Activated naive CD8-positive, alpha-beta T cell treated with anti-CD3 and anti-CD28 coated beads, Interleukin-2, amount 50 U/mL, for 24 hours (primary cell): ENCODE data around the gene PHF23.
"Not testable (repeated sequence)": the region's sequence is repeated elsewhere in the genome, so short reads cannot be mapped to it uniquely, and the experiment has no call there.

ENCODE experiments used
- ATAC-seq: fragments of 150-1000 bp; cut with Tn5 transposase; one replicate; pipeline ENCODE4 v1.10.0; 2021
- DNase-seq: peaks from one replicate; pipeline ENCODE4 v3.0.0; 2021
- H3K27ac Mint-ChIP-seq: one replicate; pipeline ENCODE4 v1.8.0; 2021; ENCODE audit warnings: mild to moderate bottlenecking, mixed read lengths
- H3K27me3 Mint-ChIP-seq: one replicate; pipeline ENCODE4 v1.8.0; 2021; ENCODE audit warnings: mixed read lengths
- H3K36me3 Mint-ChIP-seq: one replicate; pipeline ENCODE4 v1.8.0; 2021; ENCODE audit warnings: low read depth, mixed read lengths
- H3K4me1 Mint-ChIP-seq: one replicate; pipeline ENCODE4 v1.8.0; 2021; ENCODE audit warnings: mixed read lengths
- H3K4me3 Mint-ChIP-seq: one replicate; pipeline ENCODE4 v1.8.0; 2021; ENCODE audit warnings: mild to moderate bottlenecking, moderate library complexity, mixed read lengths
- H3K9me3 Mint-ChIP-seq: one replicate; pipeline ENCODE4 v1.8.0; 2021; ENCODE audit warnings: mixed read lengths

The PHF23 gene

GRCh38 chr17:7250695-7251627 is 11.7 kb upstream of the PHF23 start:
- Mint-ChIP-seq H3K27me3 (peaks cover 2% of the 10 kb centered on the region), H3K27ac (peak overlapping the region; percentile 94), H3K4me3 (peak overlapping the region; percentile 99), H3K36me3 (peaks cover 38% of the 10 kb centered on the region), H3K9me3 (no peaks in the 10 kb centered on the region), H3K4me1 (peaks cover 56% of the 10 kb centered on the region)
- ATAC-seq (peak; percentile 2), DNase-seq (peak; percentile 37)

GRCh38 chr17:7249830-7250229 is 10.6 kb upstream of the PHF23 start:
- ATAC-seq (no peak), DNase-seq (no peak)
- Mint-ChIP-seq H3K36me3 (peaks cover 34% of the 10 kb centered on the region), H3K27me3 (peaks cover 2% of the 10 kb centered on the region), H3K4me3 (peak overlapping the region; percentile 99), H3K4me1 (peaks cover 55% of the 10 kb centered on the region), H3K9me3 (no peaks in the 10 kb centered on the region), H3K27ac (peak overlapping the region; percentile 94)

DNA sequence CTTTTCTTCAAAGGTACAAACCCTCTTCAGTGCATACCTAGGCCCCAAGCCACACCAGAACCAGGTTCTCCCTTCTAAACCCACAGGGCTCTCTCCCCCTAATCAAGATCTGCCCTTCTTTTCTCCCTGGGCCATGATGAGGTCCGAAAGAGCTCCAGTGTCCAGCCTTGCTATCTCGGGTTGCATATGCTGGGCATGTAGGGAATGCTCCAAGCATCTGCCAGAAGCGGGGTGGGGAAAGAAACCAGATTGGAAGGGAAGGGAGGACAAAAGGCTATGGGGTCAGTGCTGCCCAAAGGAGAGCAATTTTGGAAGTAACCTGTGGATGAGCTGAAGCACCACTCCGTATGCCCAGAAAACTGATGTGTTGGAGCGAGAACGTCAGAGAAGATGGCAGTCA is 10.0 kb upstream of the PHF23 start:
- H3K4me3 Mint-ChIP-seq: peak overlapping the region; percentile 99
- no peak for DNase-seq
- no peaks in the 10 kb centered on the region for H3K9me3 Mint-ChIP-seq
- peaks cover 35% of the 10 kb centered on the region for H3K36me3 Mint-ChIP-seq
- H3K27ac Mint-ChIP-seq: peak overlapping the region; percentile 77
- peaks cover 2% of the 10 kb centered on the region for H3K27me3 Mint-ChIP-seq
- ATAC-seq: no peak
- peaks cover 52% of the 10 kb centered on the region for H3K4me1 Mint-ChIP-seq

DNA sequence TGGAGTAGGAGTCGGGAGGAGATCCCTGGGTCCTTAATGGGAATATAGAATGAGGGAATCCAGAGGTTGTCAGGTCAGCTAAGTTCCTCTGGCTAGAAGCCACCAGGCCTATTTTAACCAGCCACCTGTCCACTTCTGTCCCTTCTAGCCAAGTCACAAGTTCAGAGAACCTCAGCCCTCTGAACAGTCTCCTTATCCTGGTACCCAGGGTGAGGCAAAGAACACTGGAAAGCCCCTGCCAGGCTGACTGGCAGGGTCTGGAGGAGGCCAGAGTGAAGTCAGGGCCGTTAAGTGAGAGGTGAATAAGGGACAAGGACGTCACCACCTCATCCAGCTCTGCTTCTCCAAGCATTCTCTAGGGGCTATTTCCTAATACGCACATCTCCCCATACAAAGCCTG is 9.5 kb upstream of the PHF23 start:
- no peak for ATAC-seq
- Mint-ChIP-seq H3K4me3 (peak overlapping the region; percentile 99), H3K36me3 (peaks cover 32% of the 10 kb centered on the region), H3K9me3 (no peaks in the 10 kb centered on the region), H3K27ac (peak overlapping the region; percentile 77), H3K27me3 (peaks cover 2% of the 10 kb centered on the region), H3K4me1 (peaks cover 48% of the 10 kb centered on the region)
- no peak for DNase-seq

DNA sequence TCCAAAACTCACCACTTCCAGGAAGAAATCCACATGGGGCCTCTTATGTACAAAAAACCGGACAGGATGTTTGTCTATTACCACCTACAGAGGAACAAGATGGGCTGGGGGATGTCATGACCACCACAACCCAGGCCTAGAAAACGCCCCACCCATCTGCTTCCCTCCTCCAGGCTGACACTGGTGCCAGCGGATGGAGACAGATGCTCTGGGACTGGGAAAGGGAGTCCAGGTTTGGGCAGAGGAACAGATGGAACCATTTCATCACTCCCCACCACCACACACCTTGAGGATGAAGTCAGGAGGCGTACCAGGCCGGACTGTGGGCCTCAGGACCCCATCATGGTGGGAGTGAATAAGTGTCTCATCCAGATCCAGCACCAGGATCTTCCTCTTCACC is 7.5 kb upstream of the PHF23 start:
- Mint-ChIP-seq H3K4me3 (no peak overlapping the region), H3K27ac (no peak overlapping the region), H3K36me3 (peaks cover 31% of the 10 kb centered on the region), H3K9me3 (no peaks in the 10 kb centered on the region), H3K27me3 (peaks cover under 1% of the 10 kb centered on the region), H3K4me1 (peaks cover 41% of the 10 kb centered on the region)
- ATAC-seq (no peak), DNase-seq (no peak)

DNA sequence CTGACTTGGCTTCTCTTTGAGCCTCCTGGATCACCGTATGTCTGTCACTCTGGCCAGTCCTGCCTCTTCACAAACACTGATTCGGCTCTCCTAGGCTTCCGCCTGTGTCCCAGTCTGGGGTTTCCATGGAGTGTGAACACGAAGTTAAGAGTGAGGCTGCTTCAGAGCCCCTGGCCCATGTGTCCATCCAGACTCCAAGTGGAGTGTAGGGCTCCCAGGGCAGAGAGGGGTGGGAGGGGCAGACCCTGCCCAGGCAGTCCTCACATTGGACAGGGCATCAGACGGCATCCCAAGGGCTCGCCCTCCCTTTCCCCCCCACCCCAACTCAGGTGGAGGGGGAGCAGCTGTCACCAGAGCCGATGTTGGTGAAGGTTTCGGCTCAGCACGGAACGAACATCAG is 4.6 kb upstream of the PHF23 start:
- not testable (repeated sequence) for DNase-seq, ATAC-seq, H3K4me3 Mint-ChIP-seq, H3K27me3 Mint-ChIP-seq, H3K9me3 Mint-ChIP-seq
- Mint-ChIP-seq H3K4me1 (peaks cover 45% of the 10 kb centered on the region), H3K27ac (peak overlapping the region; percentile 53), H3K36me3 (peaks cover 38% of the 10 kb centered on the region)

DNA sequence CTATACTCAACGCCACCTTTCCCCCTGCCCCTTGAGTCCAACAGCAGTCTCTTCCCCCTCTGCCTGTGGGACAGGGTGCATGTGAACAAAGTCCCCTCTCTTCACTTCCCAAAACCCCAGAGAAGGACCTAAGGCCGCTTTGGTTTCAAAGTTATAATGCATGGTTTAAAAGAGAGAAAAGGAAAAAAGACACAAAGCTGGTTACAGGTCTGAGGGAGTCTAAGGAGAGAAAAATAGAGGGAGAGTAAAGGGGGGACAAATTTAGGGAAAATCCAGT is 4.1 kb upstream of the PHF23 start:
- Mint-ChIP-seq H3K4me1 (peaks cover 40% of the 10 kb centered on the region), H3K27me3 (peaks cover 1% of the 10 kb centered on the region), H3K27ac (peak overlapping the region; percentile 97), H3K9me3 (no peaks in the 10 kb centered on the region), H3K4me3 (peak overlapping the region; percentile 88), H3K36me3 (peaks cover 35% of the 10 kb centered on the region)
- DNase-seq: no peak
- no peak for ATAC-seq

- Mint-ChIP-seq H3K36me3 (peaks cover 35% of the 10 kb centered on the region), H3K27me3 (peaks cover 1% of the 10 kb centered on the region), H3K4me3 (peak overlapping the region; percentile 88), H3K4me1 (peaks cover 40% of the 10 kb centered on the region), H3K27ac (peak overlapping the region; percentile 97), H3K9me3 (no peaks in the 10 kb centered on the region)
- ATAC-seq: peak; percentile 51
- peak; percentile 93 for DNase-seq
These were observed 3.6 kb upstream of the PHF23 start for GRCh38 chr17:7242717-7243452.

GRCh38 chr17:7241783-7242716 is 2.8 kb upstream of the PHF23 start, which contains the start of gene GABARAP:
GABARAP (minus strand) TSS chr17:7242449; CDS start chr17:7242330, 119 bp downstream.
- Mint-ChIP-seq H3K4me3 (peak within 1 kb of the TSS; percentile 88), H3K4me1 (peaks cover 44% of the 10 kb centered on the region), H3K27ac (peak within 1 kb of the TSS; percentile 97), H3K9me3 (no peaks in the 10 kb centered on the region), H3K36me3 (peaks cover 34% of the 10 kb centered on the region), H3K27me3 (peaks cover 1% of the 10 kb centered on the region)
- ATAC-seq (peak; percentile 9), DNase-seq (peak; percentile 94)

GRCh38 chr17:7241090-7241733 is 2.0 kb upstream of the PHF23 start:
- DNase-seq (no peak), ATAC-seq (no peak)
- Mint-ChIP-seq H3K27ac (peak overlapping the region; percentile 97), H3K4me3 (peak overlapping the region; percentile 88), H3K9me3 (no peaks in the 10 kb centered on the region), H3K4me1 (peaks cover 48% of the 10 kb centered on the region), H3K27me3 (peaks cover 1% of the 10 kb centered on the region), H3K36me3 (peaks cover 32% of the 10 kb centered on the region)

DNA sequence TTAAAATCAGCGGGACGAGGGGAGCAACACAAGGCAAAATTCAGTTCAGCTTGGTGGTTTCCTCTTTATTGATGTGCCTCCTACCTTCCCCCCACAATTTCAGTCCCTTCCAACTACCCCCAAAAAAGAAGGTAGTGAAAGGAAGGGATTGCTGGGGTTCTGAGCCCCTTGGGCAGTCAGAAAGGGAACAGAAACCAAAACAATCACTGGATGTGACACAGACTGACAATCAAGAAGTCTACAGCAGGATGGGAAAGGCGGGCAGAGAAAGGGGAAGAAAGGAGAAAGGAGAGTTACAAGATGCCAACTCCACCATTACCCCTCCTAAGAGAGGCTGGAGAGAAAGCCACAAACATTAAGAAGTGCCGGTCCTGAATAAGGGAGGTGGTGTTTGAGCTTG is 1.1 kb upstream of the PHF23 start:
- ATAC-seq: no peak
- H3K9me3 Mint-ChIP-seq: no peaks in the 10 kb centered on the region
- H3K27ac Mint-ChIP-seq: peak overlapping the region; percentile 97
- peaks cover 56% of the 10 kb centered on the region for H3K4me1 Mint-ChIP-seq
- H3K4me3 Mint-ChIP-seq: peak overlapping the region; percentile 88
- H3K36me3 Mint-ChIP-seq: peaks cover 38% of the 10 kb centered on the region
- DNase-seq: no peak
- H3K27me3 Mint-ChIP-seq: peaks cover 1% of the 10 kb centered on the region

GRCh38 chr17:7238420-7239090 is 702 bp downstream of the PHF23 start:
- DNase-seq (peak; percentile 47), ATAC-seq (no peak)
- peak overlapping the region; percentile 97 for H3K27ac Mint-ChIP-seq
- H3K27me3 Mint-ChIP-seq: peaks cover 4% of the 10 kb centered on the region
- no peaks in the 10 kb centered on the region for H3K9me3 Mint-ChIP-seq
- peaks cover 41% of the 10 kb centered on the region for H3K36me3 Mint-ChIP-seq
- H3K4me3 Mint-ChIP-seq: peak overlapping the region; percentile 88
- H3K4me1 Mint-ChIP-seq: peaks cover 70% of the 10 kb centered on the region

DNA sequence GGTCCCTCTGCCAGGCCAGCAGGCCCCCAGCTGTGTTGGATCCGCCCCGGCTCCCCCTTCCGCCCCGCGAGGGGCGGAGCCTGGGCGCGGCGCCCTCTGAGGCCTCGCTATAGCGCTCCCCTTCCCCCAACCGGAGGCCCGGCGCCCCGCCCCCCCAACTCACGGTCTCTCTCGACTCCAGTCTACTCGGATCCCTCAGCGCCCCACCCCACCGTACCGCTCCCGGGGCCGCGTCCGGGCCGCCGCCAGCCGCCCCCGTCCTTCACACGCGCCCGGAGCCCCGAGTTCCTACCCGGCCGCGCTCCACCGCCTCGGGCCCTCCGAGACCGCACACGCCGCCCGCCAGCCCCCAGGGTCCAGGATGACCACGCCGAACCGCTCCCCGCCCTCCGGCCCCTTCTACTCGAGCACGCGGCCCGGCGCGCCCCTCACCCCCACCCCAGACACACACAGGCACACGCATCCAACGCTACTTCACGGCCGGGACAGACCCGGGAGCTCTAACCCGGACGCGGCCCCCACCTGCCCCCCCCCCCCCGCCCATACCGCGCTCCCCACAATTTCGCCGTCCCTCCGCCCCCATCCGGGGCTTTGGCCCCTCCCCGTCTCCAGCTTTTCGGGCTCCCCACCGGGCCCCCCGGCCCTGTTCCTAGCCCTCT is 1.4 kb downstream of the PHF23 start:
- peaks cover 71% of the 10 kb centered on the region for H3K4me1 Mint-ChIP-seq
- DNase-seq: peak; percentile 91
- peak overlapping the region; percentile 88 for H3K4me3 Mint-ChIP-seq
- H3K36me3 Mint-ChIP-seq: peaks cover 40% of the 10 kb centered on the region
- peak overlapping the region; percentile 97 for H3K27ac Mint-ChIP-seq
- peaks cover 4% of the 10 kb centered on the region for H3K27me3 Mint-ChIP-seq
- ATAC-seq: peak; percentile 45
- H3K9me3 Mint-ChIP-seq: no peaks in the 10 kb centered on the region
